ENCODE measurements around the gene LCP2. TPM values are rescaled to one million over a fixed set of nuclear protein-coding genes. Genes with fewer than 3 reads are reported as not detected.

Gene LCP2
- total RNA-seq, 1 donor from 2014 or later: 83.1 TPM

- DNase-seq (no peak), ATAC-seq (no peak)
- Histone ChIP-seq H3K4me3 (no peak overlapping the region), H3K27me3 (no peaks in the 10 kb centered on the region), H3K27ac (no peak overlapping the region), H3K4me1 (peaks cover 13% of the 10 kb centered on the region), H3K36me3 (no peaks in the 10 kb centered on the region), H3K9me3 (no peaks in the 10 kb centered on the region)
- no peak for TF ChIP-seq CTCF (IDR thresholded peaks at IDR 0.05)
- intact Hi-C loops (cut with DNase I): no loop called here
These were observed 19.4 kb upstream of the LCP2 start for GRCh38 chr5:170316937-170317336.

- Histone ChIP-seq H3K27ac (peak overlapping the region; percentile 42), H3K4me3 (no peak overlapping the region), H3K36me3 (no peaks in the 10 kb centered on the region), H3K4me1 (peaks cover 22% of the 10 kb centered on the region), H3K27me3 (no peaks in the 10 kb centered on the region), H3K9me3 (no peaks in the 10 kb centered on the region)
- TF ChIP-seq CTCF (IDR thresholded peaks at IDR 0.05): no peak
- intact Hi-C loops (cut with DNase I): no loop called here
- DNase-seq (no peak), ATAC-seq (peak; percentile 16)
These were observed 17.6 kb upstream of the LCP2 start for GRCh38 chr5:170315154-170315553.

- Histone ChIP-seq H3K4me3 (no peak overlapping the region), H3K27ac (peak overlapping the region; percentile 42), H3K36me3 (no peaks in the 10 kb centered on the region), H3K27me3 (no peaks in the 10 kb centered on the region), H3K9me3 (no peaks in the 10 kb centered on the region), H3K4me1 (peaks cover 22% of the 10 kb centered on the region)
- no peak for TF ChIP-seq CTCF (IDR thresholded peaks at IDR 0.05)
- intact Hi-C loops (cut with DNase I): no loop called here
- no peak for ATAC-seq
- DNase-seq: no peak
These were observed 17.0 kb upstream of the LCP2 start for GRCh38 chr5:170314541-170315095.

- TF ChIP-seq CTCF (IDR thresholded peaks at IDR 0.05): no peak
- Histone ChIP-seq H3K36me3 (no peaks in the 10 kb centered on the region), H3K4me1 (peaks cover 22% of the 10 kb centered on the region), H3K9me3 (no peaks in the 10 kb centered on the region), H3K4me3 (no peak overlapping the region), H3K27ac (no peak overlapping the region), H3K27me3 (no peaks in the 10 kb centered on the region)
- ATAC-seq (no peak), DNase-seq (no peak)
- intact Hi-C loops (cut with DNase I): no loop called here
These were observed 16.2 kb upstream of the LCP2 start for GRCh38 chr5:170313816-170314215.

GRCh38 chr5:170313344-170313743, 15.8 kb upstream of the LCP2 start:
- intact Hi-C loops (cut with DNase I): no loop called here
- no peaks in the 10 kb centered on the region for H3K9me3 ChIP-seq
- H3K27me3 ChIP-seq: no peaks in the 10 kb centered on the region
- no peak overlapping the region for H3K4me3 ChIP-seq
- peaks cover 22% of the 10 kb centered on the region for H3K4me1 ChIP-seq
- TF ChIP-seq CTCF (IDR thresholded peaks at IDR 0.05): no peak
- DNase-seq: no peak
- no peak for ATAC-seq
- no peaks in the 10 kb centered on the region for H3K36me3 ChIP-seq
- H3K27ac ChIP-seq: no peak overlapping the region

- no peaks in the 10 kb centered on the region for H3K36me3 ChIP-seq
- ATAC-seq: peak; percentile 85
- H3K27me3 ChIP-seq: no peaks in the 10 kb centered on the region
- intact Hi-C loops (cut with DNase I): no loop called here
- no peak for TF ChIP-seq CTCF (IDR thresholded peaks at IDR 0.05)
- no peak for DNase-seq
- no peak overlapping the region for H3K27ac ChIP-seq
- no peaks in the 10 kb centered on the region for H3K9me3 ChIP-seq
- H3K4me1 ChIP-seq: peaks cover 22% of the 10 kb centered on the region
- no peak overlapping the region for H3K4me3 ChIP-seq
These were observed 15.1 kb upstream of the LCP2 start for GRCh38 chr5:170312666-170313065.
